GM06990 (cell line): ENCODE results near the gene ARPC1B.

Experiments used
- DNase-seq: peaks from one replicate; pipeline ENCODE4 v3.0.0-alpha.2; 2011; ENCODE audit not compliant: insufficient read length; ENCODE audit errors: extremely low read depth
- H3K27me3 ChIP-seq: replicated peaks from 2 replicates; pipeline ENCODE4 v1.6.0; 2011; ENCODE audit warnings: low read length; ENCODE audit not compliant: control insufficient read depth, insufficient read depth
- H3K36me3 ChIP-seq: 2 replicates; pipeline ENCODE4 v1.5.1; 2011; ENCODE audit warnings: low read length; ENCODE audit not compliant: control insufficient read depth, insufficient read depth
- H3K4me3 ChIP-seq: replicated peaks from 2 replicates; pipeline ENCODE4 v1.5.1; 2011; ENCODE audit warnings: low read depth, mild to moderate bottlenecking, control low read depth, low read length
- TF ChIP-seq, protein P1 (sequence below): IDR thresholded peaks from 2 replicates; pipeline ENCODE4 v1.5.1; 2011; ENCODE audit warnings: low read length, control low read depth, mild to moderate bottlenecking, inconsistent platforms; ENCODE audit not compliant: insufficient read depth, poor library complexity, severe bottlenecking

The ARPC1B gene

DNA sequence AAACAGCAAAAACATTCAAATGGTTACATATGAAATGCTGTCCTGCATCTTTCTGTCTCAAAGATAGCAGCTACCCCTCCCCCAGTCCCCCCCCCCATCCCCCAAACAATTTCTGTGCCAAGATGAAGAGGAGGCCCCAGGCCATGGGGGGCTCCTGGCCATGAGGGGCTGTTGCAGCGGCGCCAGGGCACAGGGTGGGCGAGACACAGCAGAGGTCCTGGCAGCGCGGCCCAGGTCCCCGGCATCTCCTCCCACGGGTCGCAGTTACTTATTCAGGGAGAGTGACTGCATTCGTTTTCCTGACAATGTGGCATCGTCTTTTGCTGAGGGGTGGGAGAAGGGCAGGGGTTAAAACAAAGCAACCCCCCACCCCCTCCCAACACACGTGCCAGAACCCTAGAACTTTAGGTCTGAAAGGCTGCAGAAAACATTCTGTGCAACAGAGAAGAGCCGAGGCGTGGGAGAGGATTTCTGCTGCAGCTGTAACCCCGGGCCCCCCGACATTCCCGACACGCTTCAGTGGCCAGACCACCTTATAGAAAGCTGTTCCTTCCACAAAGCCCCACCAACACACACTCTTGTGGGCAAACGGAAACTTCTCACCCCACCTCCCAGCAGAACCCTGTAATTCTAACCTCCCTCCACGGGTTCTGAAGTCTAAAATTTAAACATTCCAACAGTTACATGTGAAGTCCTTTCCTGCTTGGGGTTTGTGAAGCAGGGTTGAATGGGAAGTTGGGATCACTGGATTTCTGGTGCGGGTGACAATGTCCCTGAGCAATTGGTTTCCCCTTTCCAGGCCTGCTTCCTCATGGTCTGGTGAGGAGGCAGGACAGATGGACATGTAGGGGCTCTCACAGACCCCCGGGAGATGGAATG is 22.1 kb downstream of the ARPC1B start:
- TF ChIP-seq, protein P1, sequence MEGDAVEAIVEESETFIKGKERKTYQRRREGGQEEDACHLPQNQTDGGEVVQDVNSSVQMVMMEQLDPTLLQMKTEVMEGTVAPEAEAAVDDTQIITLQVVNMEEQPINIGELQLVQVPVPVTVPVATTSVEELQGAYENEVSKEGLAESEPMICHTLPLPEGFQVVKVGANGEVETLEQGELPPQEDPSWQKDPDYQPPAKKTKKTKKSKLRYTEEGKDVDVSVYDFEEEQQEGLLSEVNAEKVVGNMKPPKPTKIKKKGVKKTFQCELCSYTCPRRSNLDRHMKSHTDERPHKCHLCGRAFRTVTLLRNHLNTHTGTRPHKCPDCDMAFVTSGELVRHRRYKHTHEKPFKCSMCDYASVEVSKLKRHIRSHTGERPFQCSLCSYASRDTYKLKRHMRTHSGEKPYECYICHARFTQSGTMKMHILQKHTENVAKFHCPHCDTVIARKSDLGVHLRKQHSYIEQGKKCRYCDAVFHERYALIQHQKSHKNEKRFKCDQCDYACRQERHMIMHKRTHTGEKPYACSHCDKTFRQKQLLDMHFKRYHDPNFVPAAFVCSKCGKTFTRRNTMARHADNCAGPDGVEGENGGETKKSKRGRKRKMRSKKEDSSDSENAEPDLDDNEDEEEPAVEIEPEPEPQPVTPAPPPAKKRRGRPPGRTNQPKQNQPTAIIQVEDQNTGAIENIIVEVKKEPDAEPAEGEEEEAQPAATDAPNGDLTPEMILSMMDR = no peak
- Histone ChIP-seq H3K4me3 (no peak overlapping the region), H3K27me3 (no peaks in the 10 kb centered on the region), H3K36me3 (peaks cover 69% of the 10 kb centered on the region)
- no peak for DNase-seq

- peaks cover 64% of the 10 kb centered on the region for H3K36me3 ChIP-seq
- no peaks in the 10 kb centered on the region for H3K27me3 ChIP-seq
- no peak overlapping the region for H3K4me3 ChIP-seq
- no peak for DNase-seq
- TF ChIP-seq, protein P1 = no peak
Measured at GRCh38 chr7:99397297-99397983, 22.9 kb downstream of the ARPC1B start.

DNA sequence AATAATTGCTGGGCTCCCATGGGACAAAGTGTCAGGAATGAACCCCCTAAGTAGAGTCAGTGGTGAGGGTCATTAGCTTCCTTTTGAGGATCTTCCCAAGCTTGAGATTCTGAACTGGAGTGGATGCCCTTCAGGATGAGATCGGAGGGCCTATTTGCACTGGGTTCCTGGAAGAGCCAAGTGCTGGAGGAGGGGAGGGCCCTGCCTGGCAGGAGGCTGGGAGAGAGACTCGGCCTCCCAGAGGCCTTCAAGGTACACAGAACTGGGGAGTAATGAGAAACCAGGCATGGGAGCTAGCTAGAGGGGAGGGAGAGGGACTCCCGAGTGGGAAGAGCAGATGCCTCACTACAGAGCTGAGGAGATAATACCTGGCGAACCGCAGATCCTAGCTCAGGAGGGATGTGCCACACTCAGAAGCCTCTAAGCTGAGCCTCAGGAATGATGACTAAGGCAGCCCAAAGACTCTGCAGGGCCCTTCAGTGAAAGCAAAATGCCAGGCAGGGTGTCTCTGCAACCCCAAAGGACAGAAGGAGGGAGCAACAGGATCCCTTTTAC is 24.4 kb downstream of the ARPC1B start:
- DNase-seq = no peak
- peaks cover 60% of the 10 kb centered on the region for H3K36me3 ChIP-seq
- TF ChIP-seq, protein P1 = no peak

GRCh38 chr7:99399597-99399996 is 25.1 kb downstream of the ARPC1B start:
- peaks cover 61% of the 10 kb centered on the region for H3K36me3 ChIP-seq
- TF ChIP-seq, protein P1 = no peak
- no peak for DNase-seq
- no peaks in the 10 kb centered on the region for H3K27me3 ChIP-seq
- H3K4me3 ChIP-seq = no peak overlapping the region

More for the DNA sequence above, 24.4 kb downstream of the ARPC1B start:
- H3K27me3 ChIP-seq = no peaks in the 10 kb centered on the region
- H3K4me3 ChIP-seq = no peak overlapping the region

DNA sequence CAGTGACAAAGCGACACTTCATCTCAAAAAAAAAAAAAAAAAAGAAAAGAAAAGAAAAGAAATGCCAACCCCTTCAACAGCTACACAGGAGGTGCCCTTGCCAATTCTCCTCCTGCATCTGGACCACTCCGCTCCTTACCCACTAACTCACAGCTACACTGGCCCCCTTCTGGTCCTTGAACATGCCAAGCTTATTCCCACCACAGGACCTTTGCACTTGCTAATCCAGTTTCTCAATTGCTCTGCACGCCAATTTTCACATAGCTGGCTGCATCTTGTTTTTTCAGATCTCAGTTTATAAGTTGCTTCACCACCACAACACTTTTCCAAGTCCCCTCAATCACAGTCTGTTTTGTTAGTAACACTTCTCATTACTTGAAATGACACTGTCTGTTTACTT is 28.3 kb downstream of the ARPC1B start:
- Histone ChIP-seq H3K27me3 (no peaks in the 10 kb centered on the region), H3K4me3 (no peak overlapping the region), H3K36me3 (peaks cover 46% of the 10 kb centered on the region)
- TF ChIP-seq, protein P1 = no peak
- DNase-seq = no peak
